Activated naive CD4-positive, alpha-beta T cell treated with anti-CD3 and anti-CD28 coated beads, Interleukin-2, amount 10 ng/mL, durations not matched to agents 7 days and 5 days (primary cell): Measurements from ENCODE around the gene MUC4.
"Not testable (repeated sequence)": the region's sequence is repeated elsewhere in the genome, so short reads cannot be mapped to it uniquely, and the experiment has no call there.

Experiments used
- CTCF ChIA-PET: fragments of 350-600 bp; sonication (Branson Sonifier 250); formaldehyde crosslinking; loops from one replicate; lab custom pipeline; 2021; ENCODE audit warnings: antibody characterized with exemption; lab: Charles Lee
- DNase-seq: peaks from one replicate; pipeline ENCODE4 v3.0.0-alpha.2; 2020
- H3K27ac Mint-ChIP-seq: one replicate; pipeline ENCODE4 v1.8.0; 2021; ENCODE audit warnings: mild to moderate bottlenecking, moderate library complexity, mixed read lengths
- H3K27me3 Mint-ChIP-seq: one replicate; pipeline ENCODE4 v1.8.0; 2021; ENCODE audit warnings: mild to moderate bottlenecking, mixed read lengths
- H3K36me3 Mint-ChIP-seq: one replicate; pipeline ENCODE4 v1.8.0; 2021; ENCODE audit warnings: mixed read lengths
- H3K4me1 Mint-ChIP-seq: one replicate; pipeline ENCODE4 v1.8.0; 2021; ENCODE audit warnings: mixed read lengths
- H3K4me3 Mint-ChIP-seq: one replicate; pipeline ENCODE4 v1.8.0; 2021; ENCODE audit warnings: mild to moderate bottlenecking, moderate library complexity, mixed read lengths
- H3K9me3 Mint-ChIP-seq: one replicate; pipeline ENCODE4 v1.8.0; 2021; ENCODE audit warnings: mixed read lengths

The MUC4 gene

DNA sequence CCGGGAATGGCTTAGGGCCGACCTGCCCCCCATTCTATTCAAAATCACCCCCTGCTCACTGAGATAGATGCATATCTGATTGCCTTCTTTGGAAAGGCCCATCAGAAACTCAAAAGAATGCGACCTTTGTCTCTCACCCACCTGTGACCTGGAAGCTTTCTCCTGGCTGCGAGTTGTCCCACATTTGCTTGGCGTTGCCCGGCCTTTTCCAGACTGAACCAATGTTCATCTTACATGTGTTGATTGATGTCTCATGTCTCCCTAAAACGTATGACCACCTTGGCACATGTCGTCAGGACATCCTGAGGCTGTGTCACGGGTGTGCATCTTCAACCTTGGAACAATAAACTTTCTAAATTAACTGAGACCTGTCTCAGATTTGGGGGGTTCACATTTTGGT, 94.3 kb downstream of the MUC4 start:
- H3K4me3 Mint-ChIP-seq: no peak overlapping the region
- no peaks in the 10 kb centered on the region for H3K27me3 Mint-ChIP-seq

DNA sequence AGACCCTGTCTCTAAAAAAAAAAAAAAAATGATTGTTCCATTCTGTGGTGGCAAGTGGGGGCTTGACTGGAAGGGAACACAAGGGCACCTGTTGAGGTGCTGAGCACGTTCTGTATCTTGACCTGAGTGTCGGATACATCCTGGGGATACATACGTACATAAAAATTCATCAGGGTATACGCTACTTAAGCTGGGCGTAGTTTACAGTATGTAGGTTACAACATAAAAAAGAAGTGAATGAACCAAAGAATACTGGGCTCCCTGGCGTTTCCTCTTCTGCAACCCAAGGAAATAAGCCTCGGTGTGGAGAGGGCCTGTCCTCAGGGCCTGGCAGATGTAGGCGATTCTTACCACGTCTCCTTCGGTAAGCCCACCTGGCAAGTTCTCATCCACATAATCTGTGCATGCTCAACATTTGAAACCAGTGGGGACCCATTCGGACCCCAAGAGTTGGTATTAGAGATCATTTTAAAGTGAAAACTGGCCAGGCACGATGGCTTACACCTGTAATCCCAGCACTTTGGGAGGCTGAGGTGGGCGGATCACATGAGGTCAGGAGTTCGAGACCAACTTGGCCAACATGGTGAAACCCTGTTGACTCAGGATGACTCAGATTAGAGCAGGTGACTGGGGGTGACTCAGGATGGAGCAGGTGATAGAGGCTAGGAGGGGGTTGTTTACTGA, 96.0 kb downstream of the MUC4 start:
- Mint-ChIP-seq H3K4me1 (no peaks in the 10 kb centered on the region), H3K4me3 (no peak overlapping the region), H3K27ac (no peak overlapping the region), H3K9me3 (peaks cover 2% of the 10 kb centered on the region), H3K36me3 (peaks cover 5% of the 10 kb centered on the region), H3K27me3 (no peaks in the 10 kb centered on the region)
- no peak for DNase-seq
- CTCF ChIA-PET: interaction anchor here (1.6 kb wide), 1 partner anchor 135 kb away, joined by 6 read pairs; no protein-coding TSS in a partner anchor

More for the DNA sequence above, 94.3 kb downstream of the MUC4 start:
- Mint-ChIP-seq H3K4me1 (no peaks in the 10 kb centered on the region), H3K36me3 (peaks cover 5% of the 10 kb centered on the region), H3K9me3 (peaks cover 2% of the 10 kb centered on the region), H3K27ac (no peak overlapping the region)
- DNase-seq: no peak
- CTCF ChIA-PET: no interaction called here

DNA sequence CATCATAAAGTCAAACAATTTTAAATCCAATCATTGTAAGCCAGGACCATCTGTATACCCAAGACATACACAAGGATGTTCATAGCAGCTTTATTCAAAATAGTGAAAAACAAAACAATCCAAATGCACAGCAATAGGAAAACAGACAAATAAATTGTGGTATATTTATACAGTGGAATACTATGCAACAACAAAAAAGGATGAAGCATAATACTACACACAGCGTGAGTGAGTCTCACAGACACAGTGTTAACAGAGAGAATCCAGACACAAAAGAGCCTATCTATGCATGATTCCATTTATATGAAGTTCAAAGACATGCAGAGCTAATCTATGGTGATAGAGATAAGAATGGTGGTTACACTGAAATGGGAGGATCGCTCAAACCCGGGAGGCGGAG, 96.6 kb downstream of the MUC4 start:
- Mint-ChIP-seq H3K4me3 (no peak overlapping the region), H3K4me1 (no peaks in the 10 kb centered on the region), H3K9me3 (peaks cover 2% of the 10 kb centered on the region), H3K27me3 (no peaks in the 10 kb centered on the region), H3K36me3 (peaks cover 5% of the 10 kb centered on the region), H3K27ac (no peak overlapping the region)
- CTCF ChIA-PET: interaction anchor here (1.6 kb wide), 1 partner anchor 135 kb away, joined by 6 read pairs; no protein-coding TSS in a partner anchor
- no peak for DNase-seq

DNA sequence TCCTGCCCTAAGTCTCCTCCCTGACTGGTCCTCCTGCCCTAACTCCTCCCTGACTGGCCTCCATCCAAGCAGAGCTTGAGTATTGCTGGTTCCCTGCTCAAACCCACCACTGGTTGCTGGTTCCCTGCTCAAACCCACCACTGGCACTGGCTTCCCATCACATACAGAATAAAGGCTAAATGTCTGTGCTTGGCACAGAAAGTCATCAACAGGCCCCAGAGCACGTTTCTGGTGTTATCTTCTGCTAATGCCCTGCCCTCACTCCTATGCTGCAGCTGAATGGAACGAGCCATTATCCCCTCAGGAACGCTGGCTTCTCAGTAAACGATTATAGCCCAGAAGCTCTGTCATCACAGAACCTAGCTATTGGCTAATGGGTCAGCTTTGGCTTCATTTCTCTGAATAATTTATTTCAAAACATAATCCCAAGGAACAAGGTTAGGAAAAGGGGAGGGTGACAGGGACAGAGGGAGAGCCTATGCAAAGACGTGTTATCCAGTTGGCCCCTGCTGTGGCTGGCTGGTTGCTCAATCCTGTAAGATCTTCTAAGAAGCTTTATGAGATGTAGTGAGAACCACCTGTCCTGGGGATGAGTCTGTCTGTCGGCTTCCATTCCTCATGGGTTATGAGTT, 97.2 kb downstream of the MUC4 start:
- H3K27ac Mint-ChIP-seq: no peak overlapping the region
- no peak for DNase-seq

DNA sequence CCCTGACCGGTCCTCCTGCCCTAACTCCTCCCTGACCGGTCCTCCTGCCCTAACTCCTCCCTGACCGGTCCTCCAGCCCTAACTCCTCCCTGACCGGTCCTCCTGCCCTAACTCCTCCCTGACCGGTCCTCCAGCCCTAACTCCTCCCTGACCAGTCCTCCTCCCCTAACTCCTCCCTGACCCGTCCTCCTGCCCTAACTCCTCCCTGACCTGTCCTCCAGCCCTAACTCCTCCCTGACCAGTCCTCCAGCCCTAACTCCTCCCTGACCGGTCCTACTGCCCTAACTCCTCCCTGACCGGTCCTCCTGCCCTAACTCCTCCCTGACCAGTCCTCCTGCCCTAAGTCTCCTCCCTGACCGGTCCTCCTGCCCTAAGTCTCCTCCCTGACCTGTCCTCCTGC, 98.6 kb downstream of the MUC4 start:
- DNase-seq, H3K36me3 Mint-ChIP-seq, H3K4me1 Mint-ChIP-seq, H3K4me3 Mint-ChIP-seq, H3K9me3 Mint-ChIP-seq, CTCF ChIA-PET, H3K27ac Mint-ChIP-seq, H3K27me3 Mint-ChIP-seq: not testable (repeated sequence)

More for the DNA sequence above, 97.2 kb downstream of the MUC4 start:
- Mint-ChIP-seq H3K4me1 (no peaks in the 10 kb centered on the region), H3K36me3 (peaks cover 5% of the 10 kb centered on the region), H3K27me3 (no peaks in the 10 kb centered on the region), H3K4me3 (no peak overlapping the region), H3K9me3 (peaks cover 2% of the 10 kb centered on the region)
- CTCF ChIA-PET: interaction anchor here (0.6 to 1.6 kb wide), 2 partner anchors 136 to 156 kb away, joined by 3 to 6 read pairs; no protein-coding TSS in a partner anchor

DNA sequence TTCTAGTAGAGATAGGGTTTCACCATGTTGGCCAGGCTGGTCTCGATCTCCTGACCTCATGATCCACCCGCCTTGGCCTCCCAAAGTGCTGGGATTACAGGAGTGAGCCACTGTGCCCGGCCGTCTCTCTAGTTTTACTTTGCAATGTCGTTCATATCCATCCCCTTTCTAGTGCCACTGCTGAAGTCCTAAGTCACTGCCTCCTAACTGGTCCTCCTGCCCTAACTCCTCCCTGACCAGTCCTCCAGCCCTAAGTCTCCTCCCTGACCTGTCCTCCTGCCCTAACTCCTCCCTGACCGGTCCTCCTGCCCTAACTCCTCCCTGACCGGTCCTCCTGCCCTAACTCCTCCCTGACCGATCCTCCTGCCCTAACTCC, 99.2 kb downstream of the MUC4 start:
- CTCF ChIA-PET: interaction anchor here (0.7 kb wide), 1 partner anchor 138 kb away, joined by 4 read pairs; no protein-coding TSS in a partner anchor
- H3K4me3 Mint-ChIP-seq, DNase-seq, H3K4me1 Mint-ChIP-seq, H3K36me3 Mint-ChIP-seq, H3K27ac Mint-ChIP-seq, H3K27me3 Mint-ChIP-seq, H3K9me3 Mint-ChIP-seq: not testable (repeated sequence)

DNA sequence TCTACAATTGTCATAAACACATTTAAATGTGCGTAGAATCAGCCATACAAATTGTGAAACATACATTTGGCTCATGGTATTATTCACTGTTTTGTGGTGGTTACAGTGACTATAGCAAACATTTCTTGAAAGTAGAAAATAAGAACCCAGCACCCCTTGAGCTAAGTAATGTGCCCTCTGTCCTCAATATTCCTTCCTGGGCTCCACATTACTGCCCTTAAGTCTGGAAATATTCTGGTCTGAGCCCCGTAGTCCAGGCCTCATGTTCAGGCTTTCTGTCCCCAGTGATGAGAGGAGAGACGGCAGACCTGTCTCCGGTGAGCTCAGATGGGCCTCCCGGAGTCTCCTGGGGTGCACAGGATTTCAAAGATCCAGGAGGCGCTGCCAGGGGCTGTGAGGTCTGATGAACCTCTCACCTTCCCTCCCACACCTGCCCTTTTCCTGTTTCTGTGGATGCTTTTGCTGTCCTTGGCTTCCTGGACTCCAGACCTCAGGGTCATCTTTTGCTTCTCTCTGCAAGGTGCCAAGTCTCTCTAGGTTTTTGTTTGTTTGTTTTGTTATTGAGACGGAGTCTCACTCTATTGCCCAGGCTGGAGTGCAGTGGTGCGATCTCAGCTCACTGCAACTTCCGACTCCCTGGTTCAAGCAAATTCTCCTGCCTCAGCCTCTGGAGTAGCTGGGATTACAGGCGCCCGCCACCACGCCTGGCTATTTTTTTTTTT, 99.8 kb downstream of the MUC4 start:
- CTCF ChIA-PET: interaction anchor here (0.7 kb wide), 1 partner anchor 138 kb away, joined by 4 read pairs; no protein-coding TSS in a partner anchor
- Mint-ChIP-seq H3K9me3 (peaks cover 2% of the 10 kb centered on the region), H3K27me3 (peaks cover 4% of the 10 kb centered on the region), H3K36me3 (peaks cover 6% of the 10 kb centered on the region), H3K27ac (no peak overlapping the region), H3K4me1 (no peaks in the 10 kb centered on the region), H3K4me3 (no peak overlapping the region)
- DNase-seq: no peak

DNA sequence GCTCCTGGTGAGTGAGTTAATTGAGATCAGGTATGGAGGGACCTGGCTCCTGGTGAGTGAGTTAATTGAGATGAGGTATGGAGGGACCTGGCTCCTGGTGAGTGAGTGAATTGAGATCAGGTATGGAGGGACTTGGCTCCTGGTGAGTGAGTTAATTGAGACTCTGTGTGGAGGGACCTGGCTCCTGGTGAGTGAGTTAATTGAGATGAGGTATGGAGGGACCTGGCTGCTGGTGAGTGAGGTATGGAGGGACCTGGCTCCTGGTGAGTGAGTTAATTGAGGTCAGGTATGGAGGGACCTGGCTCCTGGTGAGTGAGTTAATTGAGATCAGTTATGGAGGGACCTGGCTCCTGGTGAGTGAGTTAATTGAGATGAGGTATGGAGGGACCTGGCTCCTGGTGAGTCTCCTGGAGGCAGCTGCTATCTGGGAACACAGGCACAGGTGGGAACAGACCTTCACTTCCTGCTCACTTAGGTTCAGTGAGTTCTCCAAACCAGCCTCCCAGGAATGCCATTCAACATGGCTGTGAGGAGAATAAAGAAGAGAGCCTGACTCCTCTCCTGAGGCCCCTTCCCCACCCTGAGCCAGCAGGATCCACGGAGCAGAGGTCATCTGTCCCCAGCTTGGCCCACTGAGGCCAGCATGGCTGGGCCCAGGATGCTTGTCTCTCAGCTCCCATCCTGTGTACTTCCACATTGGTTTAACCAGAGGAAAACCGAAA, 100.5 kb downstream of the MUC4 start:
- H3K27ac Mint-ChIP-seq, CTCF ChIA-PET: not testable (repeated sequence)

DNA sequence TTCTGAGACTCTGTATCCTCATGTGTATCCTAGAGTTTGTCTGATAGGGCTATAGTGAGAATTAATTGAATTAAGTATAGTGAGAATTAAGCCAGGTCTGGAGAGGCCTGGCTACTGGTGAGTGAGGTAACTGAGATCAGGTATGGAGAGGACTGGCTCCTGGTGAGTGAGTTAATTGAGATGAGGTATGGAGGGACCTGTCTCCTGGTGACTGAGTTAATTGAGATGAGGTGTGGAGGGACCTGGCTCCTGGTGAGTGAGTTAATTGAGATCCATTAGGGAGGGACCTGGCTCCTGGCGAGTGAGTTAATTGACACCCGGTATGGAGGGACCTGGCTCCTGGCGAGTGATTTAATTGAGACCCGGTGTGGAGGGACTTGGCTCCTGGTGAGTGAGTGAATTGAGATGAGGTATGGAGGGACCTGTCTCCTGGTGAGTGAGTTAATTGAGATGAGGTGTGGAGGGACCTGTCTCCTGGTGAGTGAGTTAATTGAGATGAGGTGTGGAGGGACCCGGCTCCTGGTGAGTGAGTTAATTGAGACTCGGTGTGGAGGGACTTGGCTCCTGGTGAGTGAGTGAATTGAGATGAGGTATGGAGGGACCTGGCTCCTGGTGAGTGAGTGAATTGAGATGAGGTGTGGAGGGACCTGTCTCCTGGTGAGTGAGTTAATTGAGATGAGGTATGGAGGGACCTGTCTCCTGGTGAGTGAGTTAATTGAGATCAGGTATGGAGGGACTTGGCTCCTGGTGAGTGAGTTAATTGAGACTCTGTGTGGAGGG, 101.4 kb downstream of the MUC4 start:
- H3K27ac Mint-ChIP-seq, H3K4me3 Mint-ChIP-seq, DNase-seq, H3K36me3 Mint-ChIP-seq, H3K4me1 Mint-ChIP-seq, H3K9me3 Mint-ChIP-seq, H3K27me3 Mint-ChIP-seq, CTCF ChIA-PET: not testable (repeated sequence)

More for the DNA sequence above, 100.5 kb downstream of the MUC4 start:
- not testable (repeated sequence) for DNase-seq, H3K4me3 Mint-ChIP-seq, H3K9me3 Mint-ChIP-seq, H3K36me3 Mint-ChIP-seq, H3K27me3 Mint-ChIP-seq, H3K4me1 Mint-ChIP-seq

DNA sequence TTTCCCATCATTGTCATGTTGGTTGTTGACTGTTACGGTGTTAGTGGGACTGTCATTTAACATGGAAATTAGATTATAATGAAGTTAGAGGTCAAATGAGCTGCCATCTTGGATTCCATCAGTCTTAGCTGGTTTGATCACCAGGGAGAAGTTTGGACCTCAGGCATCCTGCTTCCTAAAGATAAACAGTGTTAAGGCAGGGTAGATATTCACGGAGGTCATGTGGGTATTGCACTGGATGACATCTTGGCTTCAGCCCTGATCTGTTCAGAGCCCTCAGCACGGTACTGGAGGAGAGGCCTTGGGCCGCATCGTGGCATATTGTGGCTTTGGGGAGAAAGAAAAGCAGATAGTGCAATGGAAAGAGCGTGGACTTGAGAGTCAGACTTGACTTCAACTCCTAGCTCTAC, 102.0 kb downstream of the MUC4 start:
- Mint-ChIP-seq H3K9me3 (peaks cover 2% of the 10 kb centered on the region), H3K4me1 (no peaks in the 10 kb centered on the region)

DNA sequence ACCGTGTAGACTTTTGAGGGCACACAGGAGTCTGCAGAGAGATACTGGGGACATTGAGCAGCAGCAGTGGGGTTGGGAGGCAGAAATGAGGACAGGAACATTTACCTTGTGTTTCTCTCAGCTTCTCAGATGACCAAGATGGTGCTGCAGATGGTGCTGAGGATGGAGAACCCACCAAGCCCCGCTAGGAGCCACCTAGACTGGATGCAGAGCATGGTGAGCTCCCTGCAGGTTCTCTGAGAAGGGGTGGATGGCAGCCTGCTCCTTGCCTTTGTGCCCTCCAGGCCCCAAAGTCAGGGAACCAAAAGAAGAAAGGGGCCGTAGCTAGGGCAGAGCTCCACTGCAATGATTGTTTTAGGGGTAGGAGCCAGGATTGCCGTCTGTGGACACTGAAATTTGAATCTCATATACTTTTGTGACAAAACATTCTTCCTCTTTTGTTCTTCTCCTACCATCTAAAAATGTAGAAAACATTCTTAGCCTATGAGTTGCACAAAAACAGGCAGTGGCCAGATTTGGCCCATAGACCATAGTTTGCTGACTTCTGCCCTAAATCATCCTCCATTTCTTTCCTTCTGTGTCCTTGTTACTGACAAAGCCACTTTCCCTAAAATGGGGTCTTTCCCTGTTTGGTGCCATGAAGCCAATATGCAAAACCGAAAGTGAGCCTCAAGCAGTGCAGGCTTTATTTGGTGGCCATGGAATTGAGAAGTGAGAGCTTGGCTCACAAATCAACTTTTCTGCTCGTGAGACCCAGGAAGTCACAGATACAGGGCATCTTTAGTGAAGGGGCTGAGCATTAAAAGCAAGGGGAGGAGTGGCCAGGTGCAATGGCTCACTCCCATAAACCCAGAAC, 102.9 kb downstream of the MUC4 start:
- no peak overlapping the region for H3K27ac Mint-ChIP-seq
- H3K4me3 Mint-ChIP-seq: no peak overlapping the region
- no peaks in the 10 kb centered on the region for H3K4me1 Mint-ChIP-seq
- no peaks in the 10 kb centered on the region for H3K9me3 Mint-ChIP-seq
- peaks cover 4% of the 10 kb centered on the region for H3K27me3 Mint-ChIP-seq
- H3K36me3 Mint-ChIP-seq: peaks cover 1% of the 10 kb centered on the region
- no peak for DNase-seq
- CTCF ChIA-PET: no interaction called here

More for the DNA sequence above, 102.0 kb downstream of the MUC4 start:
- Mint-ChIP-seq H3K4me3 (no peak overlapping the region), H3K27me3 (peaks cover 4% of the 10 kb centered on the region), H3K27ac (no peak overlapping the region), H3K36me3 (peaks cover 2% of the 10 kb centered on the region)
- CTCF ChIA-PET: no interaction called here
- no peak for DNase-seq

DNA sequence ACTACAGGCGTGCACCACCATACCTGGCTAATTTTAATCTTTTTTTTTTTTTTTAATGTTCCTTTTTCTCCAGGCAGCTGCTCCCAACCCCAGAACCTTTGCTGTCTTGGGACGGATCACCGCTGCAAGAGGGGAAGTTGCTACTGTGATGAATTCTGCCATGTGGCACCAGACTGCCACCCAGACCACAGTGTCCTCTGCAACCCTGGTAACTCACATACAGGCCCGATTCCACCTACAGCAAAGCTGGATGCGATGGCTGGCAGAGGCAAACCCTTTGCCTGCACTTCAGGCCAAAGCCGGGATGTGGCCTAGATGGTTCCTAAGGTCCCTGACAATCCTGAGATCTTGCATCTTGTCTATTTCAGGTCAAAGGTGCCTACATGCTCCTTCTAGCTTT, 103.7 kb downstream of the MUC4 start:
- no peaks in the 10 kb centered on the region for H3K9me3 Mint-ChIP-seq
- no peak overlapping the region for H3K4me3 Mint-ChIP-seq
- DNase-seq: no peak
- peaks cover 1% of the 10 kb centered on the region for H3K36me3 Mint-ChIP-seq
- H3K27me3 Mint-ChIP-seq: peaks cover 4% of the 10 kb centered on the region
- H3K27ac Mint-ChIP-seq: no peak overlapping the region
- CTCF ChIA-PET: interaction anchor here (1.2 kb wide), 1 partner anchor 142 kb away, joined by 5 read pairs; no protein-coding TSS in a partner anchor
- H3K4me1 Mint-ChIP-seq: no peaks in the 10 kb centered on the region
